ENCODE measurements around the gene OS9. TPM values are rescaled to one million over a fixed set of nuclear protein-coding genes. Genes with fewer than 3 reads are reported as not detected.

The OS9 gene
- total and polyA plus RNA-seq, 4 donors: 136 to 357 (median 216) TPM

DNA sequence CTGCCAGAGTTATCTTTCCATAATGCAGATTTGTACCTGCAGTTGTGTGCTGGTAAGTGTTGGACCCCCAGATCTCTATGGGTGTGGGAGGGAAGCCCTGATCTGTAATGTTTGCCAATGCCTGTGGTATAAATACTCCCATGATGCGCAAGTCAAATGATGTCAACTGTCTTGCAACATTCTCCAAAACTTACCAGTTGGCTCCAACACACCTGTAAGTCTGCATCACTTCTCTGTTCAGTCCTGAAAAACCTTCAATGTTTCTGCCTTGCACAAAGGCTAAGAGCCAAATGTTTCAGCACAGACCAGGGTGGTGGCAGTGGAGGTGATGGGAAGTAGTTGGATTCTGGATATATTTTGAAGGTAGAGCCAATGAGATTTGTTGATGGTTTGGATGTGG lies 3.1 kb downstream of the OS9 start:
- H3K27ac ChIP-seq (ENCODE audit: low read depth in 1 of 2, low read length in 2 of 2): no peak overlapping the region
- H3K36me3 ChIP-seq (ENCODE audit: control insufficient read depth in 4 of 4, insufficient read depth in 3 of 4, low read depth in 1 of 4, low read length in 3 of 4): peaks cover 6 to 22% (median 17%) of the 10 kb centered on the region in 4 donors
- no peak for TF ChIP-seq FOXA1 (IDR thresholded peaks at IDR 0.05)
- no peak for TF ChIP-seq RAD21 (IDR thresholded peaks at IDR 0.05)
- TF ChIP-seq NR2F2 (IDR thresholded peaks at IDR 0.05): no peak
- no peak for TF ChIP-seq ZBTB33 (IDR thresholded peaks at IDR 0.05)
- TF ChIP-seq EGR1 (IDR thresholded peaks at IDR 0.05; ENCODE audit: low read depth in 2 of 2): no peak
- TF ChIP-seq FOXA2 (IDR thresholded peaks at IDR 0.05): no peak
- TF ChIP-seq HNF4A (conservative IDR thresholded peaks at IDR 0.05): no peak
- no peak for TF ChIP-seq HNF4G (IDR thresholded peaks at IDR 0.05)
- TF ChIP-seq CTCF (IDR thresholded peaks at IDR 0.05; ENCODE audit: low read depth, low read length, missing input control): no peak
- TF ChIP-seq ATF3 (IDR thresholded peaks at IDR 0.05): no peak
- TF ChIP-seq RXRA (IDR thresholded peaks at IDR 0.05): no peak
- TF ChIP-seq, protein P1, sequence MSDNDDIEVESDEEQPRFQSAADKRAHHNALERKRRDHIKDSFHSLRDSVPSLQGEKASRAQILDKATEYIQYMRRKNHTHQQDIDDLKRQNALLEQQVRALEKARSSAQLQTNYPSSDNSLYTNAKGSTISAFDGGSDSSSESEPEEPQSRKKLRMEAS (IDR thresholded peaks at IDR 0.05): no peak
- H3K27me3 ChIP-seq (ENCODE audit: control insufficient read depth in 4 of 4, insufficient read depth in 4 of 4, low read length in 3 of 4): no peaks in the 10 kb centered on the region
- WGBS: 96% methylated on average over 1 of the region's 1 CpG
- DNase-seq (ENCODE audit: low spot score): no peak
- H3K4me1 ChIP-seq (ENCODE audit: control insufficient read depth in 4 of 4, insufficient read depth in 4 of 4, low read length in 3 of 4): peaks cover 5 to 20% (median 15%) of the 10 kb centered on the region in 4 donors
- H3K9me3 ChIP-seq (ENCODE audit: control insufficient read depth in 4 of 4, low read length in 3 of 4): no peaks in the 10 kb centered on the region
- H3K4me3 ChIP-seq (ENCODE audit: low read depth in 1 of 3, low read length in 3 of 3): no peak overlapping the region
- no peak overlapping the region for H3K9ac ChIP-seq (ENCODE audit: low read depth in 1 of 2, low read length in 2 of 2)

GRCh38 chr12:57698414-57698813 lies 4.5 kb downstream of the OS9 start:
- WGBS: 78% methylated on average over 3 of the region's 3 CpGs
- H3K4me3 ChIP-seq (ENCODE audit: low read depth in 1 of 3, low read length in 3 of 3): no peak overlapping the region
- DNase-seq (ENCODE audit: low spot score): no peak
- TF ChIP-seq EGR1 (IDR thresholded peaks at IDR 0.05; ENCODE audit: low read depth in 2 of 2) (no peak), HNF4A (conservative IDR thresholded peaks at IDR 0.05) (peak in 1 of 2 donors; percentile 38)
- no peaks in the 10 kb centered on the region for H3K27me3 ChIP-seq (ENCODE audit: control insufficient read depth in 4 of 4, insufficient read depth in 4 of 4, low read length in 3 of 4)
- no peaks in the 10 kb centered on the region for H3K9me3 ChIP-seq (ENCODE audit: control insufficient read depth in 4 of 4, low read length in 3 of 4)
- peaks cover 6 to 35% (median 23%) of the 10 kb centered on the region in 4 donors for H3K36me3 ChIP-seq (ENCODE audit: control insufficient read depth in 4 of 4, insufficient read depth in 3 of 4, low read depth in 1 of 4, low read length in 3 of 4)
- no peak overlapping the region for H3K9ac ChIP-seq (ENCODE audit: low read depth in 1 of 2, low read length in 2 of 2)
- peaks cover 3 to 16% (median 10%) of the 10 kb centered on the region in 4 donors for H3K4me1 ChIP-seq (ENCODE audit: control insufficient read depth in 4 of 4, insufficient read depth in 4 of 4, low read length in 3 of 4)
- H3K27ac ChIP-seq (ENCODE audit: low read depth in 1 of 2, low read length in 2 of 2): no peak overlapping the region

DNA sequence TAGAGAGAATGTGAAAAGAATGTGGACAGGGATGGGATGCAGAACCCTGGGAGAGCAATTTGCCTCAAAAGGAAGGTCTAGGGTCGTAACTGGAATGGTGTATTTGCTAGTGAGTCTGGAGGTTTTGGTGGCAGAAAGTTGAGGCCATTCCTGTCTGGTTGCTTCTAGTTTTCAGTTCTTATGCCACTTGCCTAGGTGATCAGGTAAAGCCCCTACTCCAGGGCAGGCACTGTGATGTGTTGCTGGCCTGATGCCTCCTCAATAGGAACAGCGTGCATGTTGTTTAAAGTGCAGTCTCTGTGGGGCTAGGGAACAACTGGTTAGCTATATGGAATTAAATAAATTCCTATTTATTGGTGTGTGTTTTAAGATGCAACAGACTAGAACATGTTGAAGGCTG lies 6.4 kb downstream of the OS9 start:
- 96% methylated on average over 2 of the region's 2 CpGs for WGBS
- Histone ChIP-seq H3K4me3 (ENCODE audit: low read depth in 1 of 3, low read length in 3 of 3) (no peak overlapping the region), H3K4me1 (ENCODE audit: control insufficient read depth in 4 of 4, insufficient read depth in 4 of 4, low read length in 3 of 4) (peaks cover 0 to 5% (median 0%) of the 10 kb centered on the region in 4 donors), H3K9ac (ENCODE audit: low read depth in 1 of 2, low read length in 2 of 2) (no peak overlapping the region), H3K9me3 (ENCODE audit: control insufficient read depth in 4 of 4, low read length in 3 of 4) (no peaks in the 10 kb centered on the region), H3K27me3 (ENCODE audit: control insufficient read depth in 4 of 4, insufficient read depth in 4 of 4, low read length in 3 of 4) (no peaks in the 10 kb centered on the region), H3K27ac (ENCODE audit: low read depth in 1 of 2, low read length in 2 of 2) (no peak overlapping the region), H3K36me3 (ENCODE audit: control insufficient read depth in 4 of 4, insufficient read depth in 3 of 4, low read depth in 1 of 4, low read length in 3 of 4) (peaks cover 6 to 42% (median 25%) of the 10 kb centered on the region in 4 donors)
- no peak for DNase-seq (ENCODE audit: low spot score)
- TF ChIP-seq RAD21 (IDR thresholded peaks at IDR 0.05) (no peak), EGR1 (IDR thresholded peaks at IDR 0.05; ENCODE audit: low read depth in 2 of 2) (no peak), FOXA1 (IDR thresholded peaks at IDR 0.05) (no peak), SP1 (IDR thresholded peaks at IDR 0.05) (no peak), RXRA (IDR thresholded peaks at IDR 0.05) (no peak), HNF4A (conservative IDR thresholded peaks at IDR 0.05) (no peak), CTCF (IDR thresholded peaks at IDR 0.05; ENCODE audit: low read depth, low read length, missing input control) (no peak), JUND (IDR thresholded peaks at IDR 0.05) (no peak), NR2F2 (IDR thresholded peaks at IDR 0.05) (no peak), TAF1 (conservative IDR thresholded peaks at IDR 0.05) (no peak), ATF3 (IDR thresholded peaks at IDR 0.05) (no peak)
- TF ChIP-seq, protein P1 (IDR thresholded peaks at IDR 0.05): no peak
- TF ChIP-seq, protein P2, sequence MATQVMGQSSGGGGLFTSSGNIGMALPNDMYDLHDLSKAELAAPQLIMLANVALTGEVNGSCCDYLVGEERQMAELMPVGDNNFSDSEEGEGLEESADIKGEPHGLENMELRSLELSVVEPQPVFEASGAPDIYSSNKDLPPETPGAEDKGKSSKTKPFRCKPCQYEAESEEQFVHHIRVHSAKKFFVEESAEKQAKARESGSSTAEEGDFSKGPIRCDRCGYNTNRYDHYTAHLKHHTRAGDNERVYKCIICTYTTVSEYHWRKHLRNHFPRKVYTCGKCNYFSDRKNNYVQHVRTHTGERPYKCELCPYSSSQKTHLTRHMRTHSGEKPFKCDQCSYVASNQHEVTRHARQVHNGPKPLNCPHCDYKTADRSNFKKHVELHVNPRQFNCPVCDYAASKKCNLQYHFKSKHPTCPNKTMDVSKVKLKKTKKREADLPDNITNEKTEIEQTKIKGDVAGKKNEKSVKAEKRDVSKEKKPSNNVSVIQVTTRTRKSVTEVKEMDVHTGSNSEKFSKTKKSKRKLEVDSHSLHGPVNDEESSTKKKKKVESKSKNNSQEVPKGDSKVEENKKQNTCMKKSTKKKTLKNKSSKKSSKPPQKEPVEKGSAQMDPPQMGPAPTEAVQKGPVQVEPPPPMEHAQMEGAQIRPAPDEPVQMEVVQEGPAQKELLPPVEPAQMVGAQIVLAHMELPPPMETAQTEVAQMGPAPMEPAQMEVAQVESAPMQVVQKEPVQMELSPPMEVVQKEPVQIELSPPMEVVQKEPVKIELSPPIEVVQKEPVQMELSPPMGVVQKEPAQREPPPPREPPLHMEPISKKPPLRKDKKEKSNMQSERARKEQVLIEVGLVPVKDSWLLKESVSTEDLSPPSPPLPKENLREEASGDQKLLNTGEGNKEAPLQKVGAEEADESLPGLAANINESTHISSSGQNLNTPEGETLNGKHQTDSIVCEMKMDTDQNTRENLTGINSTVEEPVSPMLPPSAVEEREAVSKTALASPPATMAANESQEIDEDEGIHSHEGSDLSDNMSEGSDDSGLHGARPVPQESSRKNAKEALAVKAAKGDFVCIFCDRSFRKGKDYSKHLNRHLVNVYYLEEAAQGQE (IDR thresholded peaks at IDR 0.05): no peak
